Liver (tissue), 3 donors: ENCODE measurements around the gene CDC14A.

Source experiments
- CTCF ChIP-seq: fragments of 150-350 bp; IDR thresholded peaks from 2 replicates; pipeline ENCODE4 v1.5.1; 2017; ENCODE audit warnings: improper control_type of control experiment, low read depth, low read length; ENCODE audit not compliant: missing input control
- RAD21 ChIP-seq, 2 donors: IDR thresholded peaks; 2 replicates each; pipeline ENCODE4 v1.6.1; 2016; ENCODE audit warnings: antibody characterized with exemption in 2 of 2, mild to moderate bottlenecking in 2 of 2
- SP1 ChIP-seq: IDR thresholded peaks from 2 replicates; pipeline ENCODE4 v1.6.1; 2018; ENCODE audit warnings: antibody characterized with exemption, mild to moderate bottlenecking
- TF ChIP-seq, protein P1 (sequence below): IDR thresholded peaks from 2 replicates; pipeline ENCODE4 v1.6.1; 2016; ENCODE audit warnings: antibody characterized with exemption
- donor health status: healthy.
- donor health status: healthy.

DNA sequence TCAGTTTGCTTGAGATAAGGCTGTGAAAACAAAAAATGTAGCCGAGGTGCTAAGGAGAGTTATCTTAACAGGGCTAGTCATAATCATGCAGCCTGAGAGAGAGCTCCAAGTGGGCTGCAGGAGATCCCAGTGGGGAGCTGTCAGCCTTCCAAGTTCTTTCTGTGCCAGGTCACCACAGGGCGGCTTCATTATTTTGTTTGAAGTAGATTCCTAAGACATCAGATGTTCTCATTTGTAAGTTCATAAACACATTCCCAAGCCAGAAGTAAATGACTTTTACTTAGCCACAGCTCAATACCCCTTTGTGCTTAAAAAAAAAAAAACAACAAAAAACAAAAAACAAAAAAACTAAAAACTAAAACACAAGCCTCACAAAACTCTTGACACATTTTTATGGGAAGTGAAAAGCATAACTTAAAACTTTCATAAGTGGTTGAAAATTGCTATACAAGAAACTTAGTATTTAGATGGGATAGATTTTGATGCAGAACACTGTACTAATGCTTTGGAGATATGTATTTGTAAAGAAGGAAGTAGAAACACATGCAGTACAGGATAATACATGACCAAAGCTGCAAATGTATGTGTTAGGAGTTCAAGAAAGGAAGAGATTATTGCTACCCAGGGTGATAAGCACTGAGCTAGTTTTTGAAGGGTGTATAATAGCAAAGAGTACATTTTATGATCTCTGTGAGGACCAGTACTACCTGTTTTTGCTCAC lies 8.6 kb downstream of the CDC14A start:
- no peak for TF ChIP-seq RAD21 (IDR thresholded peaks at IDR 0.05)
- TF ChIP-seq CTCF: no peak
- TF ChIP-seq SP1: no peak
- TF ChIP-seq, protein P1, sequence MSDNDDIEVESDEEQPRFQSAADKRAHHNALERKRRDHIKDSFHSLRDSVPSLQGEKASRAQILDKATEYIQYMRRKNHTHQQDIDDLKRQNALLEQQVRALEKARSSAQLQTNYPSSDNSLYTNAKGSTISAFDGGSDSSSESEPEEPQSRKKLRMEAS: no peak
